ENCODE data around the gene NKG7. TPM values are rescaled to one million over a fixed set of nuclear protein-coding genes. Genes with fewer than 3 reads are reported as not detected.

Gene NKG7
- total RNA-seq, 2 experiments from 2014 or later: 140 to 149 TPM

- no peaks in the 10 kb centered on the region for H3K9me3 Mint-ChIP-seq
- H3K36me3 Mint-ChIP-seq: peaks cover 26% of the 10 kb centered on the region
- H3K4me1 Mint-ChIP-seq (ENCODE audit: low read depth): peaks cover 57% of the 10 kb centered on the region
- CTCF ChIA-PET: interaction anchor here (0.6 to 1.6 kb wide), 3 partner anchors 27 to 31 kb away, joined by 3 to 12 read pairs (median 3); no protein-coding TSS in a partner anchor
- H3K27ac Mint-ChIP-seq: peak overlapping the region; percentile 96
- intact Hi-C loops (cut with micrococcal nuclease): loop anchor here (1.0 kb wide), 2 partner anchors 27 to 28 kb away; no protein-coding TSS in a partner anchor
- no peaks in the 10 kb centered on the region for H3K27me3 Mint-ChIP-seq
- POLR2A ChIA-PET: interaction anchor here (1.1 to 2.9 kb wide), 4 partner anchors 27 to 81 kb away, joined by 3 to 22 read pairs (median 4); no protein-coding TSS in a partner anchor
- peak overlapping the region; percentile 99 for H3K4me3 Mint-ChIP-seq
- peak; percentile 100 for DNase-seq
Observed at GRCh38 chr19:51367565-51368365, 4.7 kb downstream of the NKG7 start.

GRCh38 chr19:51367255-51367564, 5.2 kb downstream of the NKG7 start:
- no peaks in the 10 kb centered on the region for H3K27me3 Mint-ChIP-seq
- intact Hi-C loops (cut with micrococcal nuclease): loop anchor here (1.0 kb wide), 2 partner anchors 27 to 28 kb away; no protein-coding TSS in a partner anchor
- CTCF ChIA-PET: interaction anchor here (0.6 to 1.6 kb wide), 3 partner anchors 27 to 32 kb away, joined by 3 to 12 read pairs (median 3); no protein-coding TSS in a partner anchor
- peak overlapping the region; percentile 99 for H3K4me3 Mint-ChIP-seq
- H3K9me3 Mint-ChIP-seq: no peaks in the 10 kb centered on the region
- peaks cover 26% of the 10 kb centered on the region for H3K36me3 Mint-ChIP-seq
- peaks cover 57% of the 10 kb centered on the region for H3K4me1 Mint-ChIP-seq (ENCODE audit: low read depth)
- POLR2A ChIA-PET: interaction anchor here (1.1 to 2.9 kb wide), 4 partner anchors 27 to 81 kb away, joined by 3 to 22 read pairs (median 4); no protein-coding TSS in a partner anchor
- DNase-seq: no peak
- H3K27ac Mint-ChIP-seq: peak overlapping the region; percentile 96

GRCh38 chr19:51366389-51367254, 5.8 kb downstream of the NKG7 start:
- H3K36me3 Mint-ChIP-seq: peaks cover 23% of the 10 kb centered on the region
- POLR2A ChIA-PET: interaction anchor here (1.2 to 2.9 kb wide), 4 partner anchors 24 to 28 kb away, joined by 3 to 22 read pairs (median 12); partner anchors contain the start of gene VSIG10L

GRCh38 chr19:51365965-51366388, 6.5 kb downstream of the NKG7 start, which contains the start of gene ETFB:
ETFB (minus strand) TSS chr19:51366388; CDS start chr19:51366326, 62 bp downstream.
- no peaks in the 10 kb centered on the region for H3K27me3 Mint-ChIP-seq
- H3K4me1 Mint-ChIP-seq (ENCODE audit: low read depth): peaks cover 47% of the 10 kb centered on the region
- no peaks in the 10 kb centered on the region for H3K9me3 Mint-ChIP-seq
- H3K36me3 Mint-ChIP-seq: peaks cover 21% of the 10 kb centered on the region
- intact Hi-C loops (cut with micrococcal nuclease): loop anchor here (1.0 kb wide), 1 partner anchor 75 kb away; no protein-coding TSS in a partner anchor
- POLR2A ChIA-PET: interaction anchor here (1.1 to 1.7 kb wide), 4 partner anchors 11 to 29 kb away, joined by 3 to 17 read pairs (median 4); partner anchors contain the start of gene VSIG10L
- peak within 1 kb of the TSS; percentile 99 for H3K4me3 Mint-ChIP-seq
- CTCF ChIA-PET: interaction anchor here (0.5 to 1.2 kb wide), 7 partner anchors 11 to 295 kb away, joined by 3 to 5 read pairs (median 3); no protein-coding TSS in a partner anchor
- H3K27ac Mint-ChIP-seq: peak within 1 kb of the TSS; percentile 96
- DNase-seq: no peak

More at GRCh38 chr19:51366389-51367254, 5.8 kb downstream of the NKG7 start:
- no peaks in the 10 kb centered on the region for H3K27me3 Mint-ChIP-seq
- peak overlapping the region; percentile 96 for H3K27ac Mint-ChIP-seq
- H3K9me3 Mint-ChIP-seq: no peaks in the 10 kb centered on the region
- H3K4me1 Mint-ChIP-seq (ENCODE audit: low read depth): peaks cover 51% of the 10 kb centered on the region
- intact Hi-C loops (cut with micrococcal nuclease): loop anchor here (1.0 kb wide), 3 partner anchors 27 to 75 kb away; no protein-coding TSS in a partner anchor
- peak overlapping the region; percentile 99 for H3K4me3 Mint-ChIP-seq
- peak; percentile 98 for DNase-seq
- CTCF ChIA-PET: interaction anchor here (0.8 to 1.6 kb wide), 4 partner anchors 27 to 32 kb away, joined by 3 to 12 read pairs (median 3); no protein-coding TSS in a partner anchor

GRCh38 chr19:51365211-51365964, 7.1 kb downstream of the NKG7 start:
- Mint-ChIP-seq H3K27ac (peak overlapping the region; percentile 96), H3K36me3 (peaks cover 20% of the 10 kb centered on the region), H3K4me3 (peak overlapping the region; percentile 99), H3K4me1 (ENCODE audit: low read depth) (peaks cover 45% of the 10 kb centered on the region), H3K27me3 (no peaks in the 10 kb centered on the region), H3K9me3 (no peaks in the 10 kb centered on the region)
- ChIA-PET POLR2A (interaction anchor here (1.1 to 1.7 kb wide), 4 partner anchors 12 to 30 kb away, joined by 3 to 17 read pairs (median 4); partner anchors contain the start of gene VSIG10L), CTCF (interaction anchor here (0.5 to 1.2 kb wide), 7 partner anchors 11 to 296 kb away, joined by 3 to 5 read pairs (median 3); no protein-coding TSS in a partner anchor)
- DNase-seq: peak; percentile 43
- intact Hi-C loops (cut with micrococcal nuclease): no loop called here

- H3K4me3 Mint-ChIP-seq: peak overlapping the region; percentile 63
- POLR2A ChIA-PET: no interaction called here
- intact Hi-C loops (cut with micrococcal nuclease): no loop called here
- H3K9me3 Mint-ChIP-seq: no peaks in the 10 kb centered on the region
- H3K36me3 Mint-ChIP-seq: peaks cover 18% of the 10 kb centered on the region
- peak overlapping the region; percentile 64 for H3K27ac Mint-ChIP-seq
- DNase-seq: no peak
- CTCF ChIA-PET: interaction anchor here (1.2 kb wide), 1 partner anchor 10 kb away, joined by 5 read pairs; no protein-coding TSS in a partner anchor
- H3K4me1 Mint-ChIP-seq (ENCODE audit: low read depth): peaks cover 44% of the 10 kb centered on the region
- no peaks in the 10 kb centered on the region for H3K27me3 Mint-ChIP-seq
Observed at GRCh38 chr19:51364200-51365106, 8.0 kb downstream of the NKG7 start.

GRCh38 chr19:51361239-51361638, 11.2 kb downstream of the NKG7 start:
- Mint-ChIP-seq H3K27me3 (no peaks in the 10 kb centered on the region), H3K27ac (no peak overlapping the region), H3K36me3 (peaks cover 15% of the 10 kb centered on the region), H3K9me3 (no peaks in the 10 kb centered on the region), H3K4me3 (no peak overlapping the region), H3K4me1 (ENCODE audit: low read depth) (peaks cover 53% of the 10 kb centered on the region)
- DNase-seq: no peak
- ChIA-PET CTCF (interaction anchor here (1.1 kb wide), 1 partner anchor 60 kb away, joined by 3 read pairs; no protein-coding TSS in a partner anchor), POLR2A (no interaction called here)
- intact Hi-C loops (cut with micrococcal nuclease): no loop called here

GRCh38 chr19:51359294-51359693, 13.2 kb downstream of the NKG7 start:
- Mint-ChIP-seq H3K36me3 (peaks cover 17% of the 10 kb centered on the region), H3K9me3 (no peaks in the 10 kb centered on the region), H3K4me1 (ENCODE audit: low read depth) (peaks cover 56% of the 10 kb centered on the region), H3K4me3 (no peak overlapping the region), H3K27me3 (no peaks in the 10 kb centered on the region), H3K27ac (no peak overlapping the region)
- POLR2A ChIA-PET: interaction anchor here (1.2 kb wide), 1 partner anchor 18 kb away, joined by 9 read pairs; no protein-coding TSS in a partner anchor
- CTCF ChIA-PET: interaction anchor here (0.7 to 1.3 kb wide), 5 partner anchors 11 to 155 kb away, joined by 3 to 4 read pairs (median 3); partner anchors contain the start of gene VSIG10L
- DNase-seq: no peak
- intact Hi-C loops (cut with micrococcal nuclease): no loop called here

GRCh38 chr19:51357952-51358351, 14.5 kb downstream of the NKG7 start:
- no peak for DNase-seq
- intact Hi-C loops (cut with micrococcal nuclease): no loop called here
- no peaks in the 10 kb centered on the region for H3K9me3 Mint-ChIP-seq
- ChIA-PET POLR2A (no interaction called here), CTCF (no interaction called here)
- H3K4me1 Mint-ChIP-seq (ENCODE audit: low read depth): peaks cover 45% of the 10 kb centered on the region
- H3K4me3 Mint-ChIP-seq: no peak overlapping the region
- no peaks in the 10 kb centered on the region for H3K27me3 Mint-ChIP-seq
- no peak overlapping the region for H3K27ac Mint-ChIP-seq
- peaks cover 17% of the 10 kb centered on the region for H3K36me3 Mint-ChIP-seq

GRCh38 chr19:51356159-51356801, 16.2 kb downstream of the NKG7 start:
- intact Hi-C loops (cut with micrococcal nuclease): no loop called here
- H3K27ac Mint-ChIP-seq: no peak overlapping the region
- ChIA-PET POLR2A (no interaction called here), CTCF (no interaction called here)
- H3K27me3 Mint-ChIP-seq: no peaks in the 10 kb centered on the region
- peaks cover 38% of the 10 kb centered on the region for H3K4me1 Mint-ChIP-seq (ENCODE audit: low read depth)
- no peaks in the 10 kb centered on the region for H3K9me3 Mint-ChIP-seq
- no peak overlapping the region for H3K4me3 Mint-ChIP-seq
- H3K36me3 Mint-ChIP-seq: peaks cover 26% of the 10 kb centered on the region
- no peak for DNase-seq

All from activated CD4-positive, alpha-beta memory T cell treated with anti-CD3 and anti-CD28 coated beads for 36 hours (primary cell).